Adrenal gland (tissue), 5 donors: ENCODE data around the gene MAP3K3.

Source experiments
- CTCF ChIP-seq, 6 experiments: fragments of 450-650 bp in 4 of 6; fragments of 200-600 bp in 2 of 6; sonication (generic) in 1 of 6; IDR thresholded peaks; 1 replicate in 5 of 6; 2 replicates in 1 of 6; pipeline versions ENCODE4 v1.5.1 to v1.8.0; 2016 to 2021; ENCODE audit warnings: antibody characterized with exemption in 6 of 6, mild to moderate bottlenecking in 2 of 6, moderate library complexity in 1 of 6
- POLR2A ChIP-seq, 2 donors: fragments of 450-650 bp; IDR thresholded peaks; one replicate each; pipeline ENCODE4 v1.6.1; 2017; ENCODE audit warnings: antibody characterized with exemption in 2 of 2, mild to moderate bottlenecking in 2 of 2, moderate library complexity in 1 of 2
- donor health status: DM: no; HTN: no; CAD: no.

- no peak for TF ChIP-seq CTCF (IDR thresholded peaks at IDR 0.05)
- TF ChIP-seq POLR2A (IDR thresholded peaks at IDR 0.05) = no peak
Observed at GRCh38 chr17:63629627-63630026, 7.4 kb downstream of the MAP3K3 start.
